ENCODE results near the gene ZNF532. TPM values are rescaled to one million over a fixed set of nuclear protein-coding genes. Genes with fewer than 3 reads are reported as not detected.

Gene ZNF532
- total RNA-seq, 1 experiment from 2014 or later: 49.8 TPM

GRCh38 chr18:58862356-58862755, 2.3 kb upstream of the ZNF532 start:
- no peaks in the 10 kb centered on the region for H3K36me3 ChIP-seq (ENCODE audit: control insufficient read depth, insufficient read depth, low read length)
- peak overlapping the region; percentile 99 for H3K27ac ChIP-seq (ENCODE audit: low read length)
- H3K27me3 ChIP-seq (ENCODE audit: control insufficient read depth, insufficient read depth, low read length): no peaks in the 10 kb centered on the region
- intact Hi-C loops (cut with micrococcal nuclease; ENCODE audit: unreplicated experiment): loop anchor here (5.0 kb wide), 1 partner anchor 75 kb away; no protein-coding TSS in a partner anchor
- no peaks in the 10 kb centered on the region for H3K9me3 ChIP-seq (ENCODE audit: control insufficient read depth, insufficient read depth, low read depth, low read length)
- POLR2A ChIA-PET: no interaction called here
- H3K4me3 ChIP-seq (ENCODE audit: low read depth in 2 of 2, low read length in 2 of 2): peak overlapping the region; percentile 29 to 52; a peak in 3 of 4 replicates
- BruUV-seq (replicated peaks): no TSS peak
- TF ChIP-seq CTCF (IDR thresholded peaks at IDR 0.05) (no peak), SIN3A (IDR thresholded peaks at IDR 0.05; ENCODE audit: borderline replicate concordance, insufficient read depth, low read depth, low read length) (no peak), TCF7L2 (IDR thresholded peaks at IDR 0.05; ENCODE audit: low read depth, low read length) (no peak), REST (IDR thresholded peaks at IDR 0.05; ENCODE audit: insufficient read depth in 1 of 2, low read depth in 2 of 2, low read length in 1 of 2) (no peak), POLR2AphosphoS5 (IDR thresholded peaks at IDR 0.05; ENCODE audit: low read depth, low read length) (no peak)
- in situ Hi-C loops (cut with HindIII; ENCODE audit: low pct_unique_long_range_greater_than_20kb, low sequenced_read_pairs): no loop called here
- DNase-seq (ENCODE audit: low read depth, low spot score) (no peak), ATAC-seq (no peak)
- CTCF ChIA-PET: no interaction called here
- peaks cover 62% of the 10 kb centered on the region for H3K4me1 ChIP-seq (ENCODE audit: control insufficient read depth, insufficient read depth, low read length)

- DNase-seq (ENCODE audit: low read depth, low spot score): no peak
- in situ Hi-C loops (cut with HindIII; ENCODE audit: low pct_unique_long_range_greater_than_20kb, low sequenced_read_pairs) (no loop called here), intact Hi-C loops (cut with micrococcal nuclease; ENCODE audit: unreplicated experiment) (loop anchor here (5.0 kb wide), 1 partner anchor 76 kb away; no protein-coding TSS in a partner anchor)
- H3K27me3 ChIP-seq (ENCODE audit: control insufficient read depth, insufficient read depth, low read length): no peaks in the 10 kb centered on the region
- TF ChIP-seq TCF7L2 (IDR thresholded peaks at IDR 0.05; ENCODE audit: low read depth, low read length): no peak
- TF ChIP-seq SIN3A (IDR thresholded peaks at IDR 0.05; ENCODE audit: borderline replicate concordance, insufficient read depth, low read depth, low read length): no peak
- no peak for TF ChIP-seq POLR2AphosphoS5 (IDR thresholded peaks at IDR 0.05; ENCODE audit: low read depth, low read length)
- TF ChIP-seq CTCF (IDR thresholded peaks at IDR 0.05): no peak
- TF ChIP-seq REST (IDR thresholded peaks at IDR 0.05; ENCODE audit: insufficient read depth in 1 of 2, low read depth in 2 of 2, low read length in 1 of 2): no peak
- BruUV-seq (replicated peaks): no TSS peak
- peak overlapping the region; percentile 29 to 52 for H3K4me3 ChIP-seq (ENCODE audit: low read depth in 2 of 2, low read length in 2 of 2)
- ChIA-PET POLR2A (no interaction called here), CTCF (no interaction called here)
- peaks cover 62% of the 10 kb centered on the region for H3K4me1 ChIP-seq (ENCODE audit: control insufficient read depth, insufficient read depth, low read length)
- ATAC-seq: no peak
- no peaks in the 10 kb centered on the region for H3K9me3 ChIP-seq (ENCODE audit: control insufficient read depth, insufficient read depth, low read depth, low read length)
- H3K27ac ChIP-seq (ENCODE audit: low read length): peak overlapping the region; percentile 99
- H3K36me3 ChIP-seq (ENCODE audit: control insufficient read depth, insufficient read depth, low read length): no peaks in the 10 kb centered on the region
These were observed 1.7 kb upstream of the ZNF532 start for GRCh38 chr18:58862851-58863538.
